C4-2B (cell line): ENCODE measurements around the gene PIP5K1C.

Source experiments
- ZFX ChIP-seq: fragments of 450-650 bp; IDR thresholded peaks from 2 replicates; pipeline ENCODE4 v1.6.1; 2017
- TF ChIP-seq, protein P1 (sequence below): fragments of 450-650 bp; conservative IDR thresholded peaks from 2 replicates; pipeline ENCODE4 v1.5.1; 2017; ENCODE audit warnings: mild to moderate bottlenecking

DNA sequence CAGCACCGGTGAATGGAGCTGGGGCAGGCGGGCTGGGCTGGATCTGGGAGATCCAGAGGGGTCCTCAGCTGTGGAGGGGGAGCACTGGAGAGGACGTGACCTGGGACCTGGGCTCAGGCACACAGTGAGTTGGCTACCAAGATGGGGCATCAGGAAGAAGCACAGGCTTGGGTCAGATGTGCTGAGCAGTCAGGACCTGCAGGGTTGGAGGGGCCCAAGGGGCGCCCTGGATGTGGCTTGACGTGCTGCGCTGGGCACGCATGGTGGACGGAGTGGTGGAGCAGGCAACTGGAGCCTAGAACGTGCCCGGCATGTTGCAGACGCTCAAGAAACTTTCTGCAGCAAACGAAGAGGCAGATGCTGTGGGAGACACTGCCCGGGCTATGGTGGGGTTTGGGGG is 20.7 kb downstream of the PIP5K1C start:
- TF ChIP-seq, protein P1, sequence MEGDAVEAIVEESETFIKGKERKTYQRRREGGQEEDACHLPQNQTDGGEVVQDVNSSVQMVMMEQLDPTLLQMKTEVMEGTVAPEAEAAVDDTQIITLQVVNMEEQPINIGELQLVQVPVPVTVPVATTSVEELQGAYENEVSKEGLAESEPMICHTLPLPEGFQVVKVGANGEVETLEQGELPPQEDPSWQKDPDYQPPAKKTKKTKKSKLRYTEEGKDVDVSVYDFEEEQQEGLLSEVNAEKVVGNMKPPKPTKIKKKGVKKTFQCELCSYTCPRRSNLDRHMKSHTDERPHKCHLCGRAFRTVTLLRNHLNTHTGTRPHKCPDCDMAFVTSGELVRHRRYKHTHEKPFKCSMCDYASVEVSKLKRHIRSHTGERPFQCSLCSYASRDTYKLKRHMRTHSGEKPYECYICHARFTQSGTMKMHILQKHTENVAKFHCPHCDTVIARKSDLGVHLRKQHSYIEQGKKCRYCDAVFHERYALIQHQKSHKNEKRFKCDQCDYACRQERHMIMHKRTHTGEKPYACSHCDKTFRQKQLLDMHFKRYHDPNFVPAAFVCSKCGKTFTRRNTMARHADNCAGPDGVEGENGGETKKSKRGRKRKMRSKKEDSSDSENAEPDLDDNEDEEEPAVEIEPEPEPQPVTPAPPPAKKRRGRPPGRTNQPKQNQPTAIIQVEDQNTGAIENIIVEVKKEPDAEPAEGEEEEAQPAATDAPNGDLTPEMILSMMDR = no peak
- no peak for TF ChIP-seq ZFX
